GM13976 (cell line): ENCODE measurements around the gene ABCA7.

Experiments
- DNase-seq: peaks from one replicate; pipeline ENCODE4 v3.0.0; 2012; ENCODE audit warnings: low spot score
- CTCF ChIP-seq: IDR thresholded peaks from 2 replicates; pipeline ENCODE4 v1.5.1; 2012; ENCODE audit warnings: borderline replicate concordance, mild to moderate bottlenecking; ENCODE audit not compliant: insufficient read depth; ENCODE audit errors: extremely low read depth, missing control alignments, control extremely low read depth
- in situ Hi-C: fragments of 300-500 bp; cut with MboI; formaldehyde crosslinking; loops from one replicate; pipeline ENCODE4 v1.12.0; 2022; ENCODE audit warnings: low sequenced_read_pairs, mixed read lengths, inconsistent platforms; ENCODE audit not compliant: unreplicated experiment

The ABCA7 gene

GRCh38 chr19:1049106-1049505, 9.2 kb downstream of the ABCA7 start:
- in situ Hi-C loops: no loop called here
- TF ChIP-seq CTCF: no peak
- no peak for DNase-seq

GRCh38 chr19:1049800-1050199, 9.9 kb downstream of the ABCA7 start:
- no peak for TF ChIP-seq CTCF
- no peak for DNase-seq
- in situ Hi-C loops: no loop called here

GRCh38 chr19:1050989-1051788, 11.3 kb downstream of the ABCA7 start:
- no peak for TF ChIP-seq CTCF
- in situ Hi-C loops: no loop called here

GRCh38 chr19:1051791-1052190, 11.9 kb downstream of the ABCA7 start:
- TF ChIP-seq CTCF: no peak
- no peak for DNase-seq
- in situ Hi-C loops: no loop called here

More at GRCh38 chr19:1050989-1051788, 11.3 kb downstream of the ABCA7 start:
- DNase-seq: no peak

GRCh38 chr19:1052349-1052975, 12.6 kb downstream of the ABCA7 start:
- DNase-seq: no peak
- in situ Hi-C loops: no loop called here
- TF ChIP-seq CTCF: no peak

DNA sequence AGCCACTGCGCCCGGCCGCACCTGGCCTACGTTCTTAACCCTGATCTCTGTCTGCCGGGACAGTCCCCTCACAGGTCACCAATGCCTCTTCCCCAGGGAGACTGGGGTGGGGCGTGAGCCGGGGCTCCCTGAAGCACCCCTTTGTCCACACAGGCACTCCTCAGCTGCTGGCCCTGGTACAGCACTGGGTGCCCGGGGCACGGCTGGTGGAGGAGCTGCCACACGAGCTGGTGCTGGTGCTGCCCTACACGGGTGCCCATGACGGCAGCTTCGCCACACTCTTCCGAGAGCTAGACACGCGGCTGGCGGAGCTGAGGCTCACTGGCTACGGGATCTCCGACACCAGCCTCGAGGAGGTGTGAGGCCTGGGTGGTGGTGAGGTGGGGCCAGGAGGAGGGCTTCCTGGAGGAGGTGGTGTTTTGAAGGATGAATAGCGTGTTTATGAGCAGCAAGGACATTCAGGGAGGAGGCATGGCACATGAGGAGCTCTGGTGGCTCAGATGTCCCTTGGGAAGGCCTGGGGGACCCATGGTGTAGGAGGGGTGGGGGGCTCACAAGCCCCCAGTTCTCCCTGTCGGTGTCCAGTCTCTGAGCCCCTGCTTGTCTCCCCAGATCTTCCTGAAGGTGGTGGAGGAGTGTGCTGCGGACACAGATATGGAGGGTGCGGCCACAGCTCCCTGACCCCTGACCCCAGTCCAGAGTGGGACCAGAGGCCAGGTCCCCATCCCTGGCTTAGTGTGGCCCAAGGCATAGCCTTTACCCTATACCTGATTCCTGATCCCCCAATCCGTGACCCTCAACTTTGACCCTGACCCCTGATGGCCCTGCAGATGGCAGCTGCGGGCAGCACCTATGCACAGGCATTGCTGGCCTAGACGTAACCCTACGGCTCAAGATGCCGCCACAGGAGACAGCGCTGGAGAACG, 13.5 kb downstream of the ABCA7 start:
- no peak for TF ChIP-seq CTCF
- in situ Hi-C loops: no loop called here
- DNase-seq: no peak
